Measurements from ENCODE around the gene EDIL3. TPM values are rescaled to one million over a fixed set of nuclear protein-coding genes. Genes with fewer than 3 reads are reported as not detected.

Gene EDIL3
- total and polyA plus RNA-seq, 2 donors (not counting 1 experiment from before 2014, with no cell fraction given) = 12.1 to 149 TPM

DNA sequence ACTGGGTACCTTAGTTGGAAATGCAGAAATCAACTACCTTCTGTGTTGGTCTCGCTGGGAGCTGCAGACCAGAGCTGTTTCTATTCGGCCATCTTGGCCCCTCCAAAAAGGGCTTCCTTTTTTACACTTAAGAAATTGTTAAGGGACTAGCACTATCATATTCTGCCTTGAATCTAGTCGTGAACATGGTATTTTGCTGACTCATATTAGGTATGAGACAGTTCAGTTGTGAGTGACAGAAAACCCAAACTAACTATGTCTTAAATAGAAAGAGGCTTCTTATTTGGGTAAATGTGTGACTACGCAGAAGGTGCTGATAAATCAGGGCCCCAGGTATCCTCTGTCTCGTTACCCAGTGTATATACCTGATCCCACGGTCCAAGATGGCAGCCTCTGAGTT is 298.2 kb downstream of the EDIL3 start:
- no peak for TF ChIP-seq EZH2 (IDR thresholded peaks at IDR 0.05; ENCODE audit: low read length, missing control alignments)
- TF ChIP-seq, protein P1, sequence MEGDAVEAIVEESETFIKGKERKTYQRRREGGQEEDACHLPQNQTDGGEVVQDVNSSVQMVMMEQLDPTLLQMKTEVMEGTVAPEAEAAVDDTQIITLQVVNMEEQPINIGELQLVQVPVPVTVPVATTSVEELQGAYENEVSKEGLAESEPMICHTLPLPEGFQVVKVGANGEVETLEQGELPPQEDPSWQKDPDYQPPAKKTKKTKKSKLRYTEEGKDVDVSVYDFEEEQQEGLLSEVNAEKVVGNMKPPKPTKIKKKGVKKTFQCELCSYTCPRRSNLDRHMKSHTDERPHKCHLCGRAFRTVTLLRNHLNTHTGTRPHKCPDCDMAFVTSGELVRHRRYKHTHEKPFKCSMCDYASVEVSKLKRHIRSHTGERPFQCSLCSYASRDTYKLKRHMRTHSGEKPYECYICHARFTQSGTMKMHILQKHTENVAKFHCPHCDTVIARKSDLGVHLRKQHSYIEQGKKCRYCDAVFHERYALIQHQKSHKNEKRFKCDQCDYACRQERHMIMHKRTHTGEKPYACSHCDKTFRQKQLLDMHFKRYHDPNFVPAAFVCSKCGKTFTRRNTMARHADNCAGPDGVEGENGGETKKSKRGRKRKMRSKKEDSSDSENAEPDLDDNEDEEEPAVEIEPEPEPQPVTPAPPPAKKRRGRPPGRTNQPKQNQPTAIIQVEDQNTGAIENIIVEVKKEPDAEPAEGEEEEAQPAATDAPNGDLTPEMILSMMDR (conservative IDR thresholded peaks at IDR 0.05 in 1 of 2, IDR thresholded peaks at IDR 0.05 in 1 of 2; ENCODE audit: low read depth in 1 of 2, low read length in 2 of 2) = no peak
- H3K79me2 ChIP-seq (ENCODE audit: control insufficient read depth, insufficient read depth, low read length) = no peaks in the 10 kb centered on the region
- no peaks in the 10 kb centered on the region for H3K4me1 ChIP-seq (ENCODE audit: control insufficient read depth, extremely low read depth, insufficient read depth, low read length)
- no peaks in the 10 kb centered on the region for H3K9me3 ChIP-seq (ENCODE audit: control insufficient read depth, insufficient read depth, low read depth, low read length)
- no peak overlapping the region for H3K9ac ChIP-seq (ENCODE audit: insufficient read depth, low read length)
- no peak overlapping the region for H3K27ac ChIP-seq (ENCODE audit: insufficient read depth, low read length)
- no peak overlapping the region for H3K4me2 ChIP-seq (ENCODE audit: extremely low read depth, insufficient read depth, low read length)
- H3K4me3 ChIP-seq (replicated peaks in 1 of 4; ENCODE audit: control extremely low read depth in 1 of 4, insufficient read depth in 1 of 4, low read depth in 3 of 4, low read length in 4 of 4) = no peak overlapping the region
- no peaks in the 10 kb centered on the region for H3K27me3 ChIP-seq (ENCODE audit: control insufficient read depth, insufficient read depth, low read length)
- H2AFZ ChIP-seq (ENCODE audit: low read length) = no peak overlapping the region
- no peaks in the 10 kb centered on the region for H3K36me3 ChIP-seq (ENCODE audit: control insufficient read depth, insufficient read depth, low read length)
- DNase-seq (ENCODE audit: low read depth in 2 of 2) = peak in 1 of 2 donors; percentile 15
- H4K20me1 ChIP-seq (ENCODE audit: control insufficient read depth, extremely low read depth, insufficient read depth, low read length) = no peaks in the 10 kb centered on the region

DNA sequence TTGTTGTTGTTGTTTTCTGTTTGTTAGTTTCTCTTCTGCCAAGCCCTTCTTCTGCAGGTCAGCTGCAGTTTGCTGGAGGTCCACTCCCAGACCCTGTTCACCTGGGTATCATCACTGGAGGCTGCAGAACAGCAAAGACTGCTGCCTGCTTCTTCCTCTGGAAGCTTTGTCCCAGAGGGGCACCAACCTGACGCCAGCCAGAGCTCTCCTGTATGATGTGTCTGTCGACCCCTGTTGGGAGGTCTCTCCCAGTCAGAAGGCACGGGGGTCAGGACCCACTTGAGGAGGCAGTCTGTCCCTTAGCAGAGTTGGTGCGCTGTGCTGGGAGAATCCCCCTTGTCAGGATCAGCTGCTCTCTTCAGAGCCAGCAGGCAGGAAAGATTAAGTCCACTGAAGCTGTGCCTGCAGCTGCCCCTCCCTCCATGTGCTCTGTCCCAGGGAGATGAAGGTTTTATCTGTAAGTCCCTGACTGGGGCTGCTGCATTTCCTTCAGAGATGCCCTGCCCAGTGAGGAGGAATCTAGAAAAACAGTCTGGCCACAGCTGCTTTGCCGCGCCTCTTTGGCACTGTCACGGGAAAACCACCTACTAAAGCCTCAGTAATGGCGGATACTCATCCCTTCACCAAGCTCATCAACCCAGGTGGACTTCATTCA is 299.2 kb downstream of the EDIL3 start:
- Histone ChIP-seq H4K20me1 (ENCODE audit: control insufficient read depth, extremely low read depth, insufficient read depth, low read length) (no peaks in the 10 kb centered on the region), H3K9ac (ENCODE audit: insufficient read depth, low read length) (no peak overlapping the region), H3K36me3 (ENCODE audit: control insufficient read depth, insufficient read depth, low read length) (no peaks in the 10 kb centered on the region), H3K79me2 (ENCODE audit: control insufficient read depth, insufficient read depth, low read length) (no peaks in the 10 kb centered on the region), H3K4me2 (ENCODE audit: extremely low read depth, insufficient read depth, low read length) (no peak overlapping the region), H2AFZ (ENCODE audit: low read length) (no peak overlapping the region), H3K4me1 (ENCODE audit: control insufficient read depth, extremely low read depth, insufficient read depth, low read length) (no peaks in the 10 kb centered on the region), H3K4me3 (replicated peaks in 1 of 4; ENCODE audit: control extremely low read depth in 1 of 4, insufficient read depth in 1 of 4, low read depth in 3 of 4, low read length in 4 of 4) (no peak overlapping the region), H3K27ac (ENCODE audit: insufficient read depth, low read length) (no peak overlapping the region), H3K27me3 (ENCODE audit: control insufficient read depth, insufficient read depth, low read length) (no peaks in the 10 kb centered on the region), H3K9me3 (ENCODE audit: control insufficient read depth, insufficient read depth, low read depth, low read length) (no peaks in the 10 kb centered on the region)
- DNase-seq (ENCODE audit: low read depth in 2 of 2) = no peak
- TF ChIP-seq EZH2 (IDR thresholded peaks at IDR 0.05; ENCODE audit: low read length, missing control alignments) = no peak
- TF ChIP-seq, protein P1 (conservative IDR thresholded peaks at IDR 0.05 in 1 of 2, IDR thresholded peaks at IDR 0.05 in 1 of 2; ENCODE audit: low read depth in 1 of 2, low read length in 2 of 2) = no peak

DNA sequence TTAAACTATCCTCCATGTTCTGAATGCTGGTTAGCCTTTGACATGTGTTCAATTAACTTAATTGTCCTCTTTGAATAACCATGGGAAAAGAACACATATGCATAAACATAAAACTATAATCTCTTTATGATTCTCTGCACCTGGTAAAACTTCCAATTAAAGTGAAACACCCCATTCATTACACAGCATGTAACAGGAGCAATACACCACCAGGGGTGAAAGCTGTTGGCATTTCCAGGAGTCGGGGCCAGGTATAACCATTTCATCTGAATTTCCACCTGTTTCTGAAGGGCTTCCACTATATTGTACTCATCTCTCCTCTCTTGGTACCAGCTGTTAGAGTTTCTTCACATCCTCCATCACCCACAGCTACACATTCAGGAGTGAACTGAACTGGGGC is 303.8 kb downstream of the EDIL3 start:
- no peak overlapping the region for H3K4me3 ChIP-seq (replicated peaks in 1 of 4; ENCODE audit: control extremely low read depth in 1 of 4, insufficient read depth in 1 of 4, low read depth in 3 of 4, low read length in 4 of 4)
- no peaks in the 10 kb centered on the region for H3K36me3 ChIP-seq (ENCODE audit: control insufficient read depth, insufficient read depth, low read length)
- no peaks in the 10 kb centered on the region for H3K27me3 ChIP-seq (ENCODE audit: control insufficient read depth, insufficient read depth, low read length)
- no peak overlapping the region for H2AFZ ChIP-seq (ENCODE audit: low read length)
- no peak overlapping the region for H3K4me2 ChIP-seq (ENCODE audit: extremely low read depth, insufficient read depth, low read length)
- H3K27ac ChIP-seq (ENCODE audit: insufficient read depth, low read length) = no peak overlapping the region
- no peak overlapping the region for H3K9ac ChIP-seq (ENCODE audit: insufficient read depth, low read length)
- no peaks in the 10 kb centered on the region for H4K20me1 ChIP-seq (ENCODE audit: control insufficient read depth, extremely low read depth, insufficient read depth, low read length)
- H3K4me1 ChIP-seq (ENCODE audit: control insufficient read depth, extremely low read depth, insufficient read depth, low read length) = no peaks in the 10 kb centered on the region
- TF ChIP-seq EZH2 (IDR thresholded peaks at IDR 0.05; ENCODE audit: low read length, missing control alignments) = no peak
- TF ChIP-seq, protein P1 (conservative IDR thresholded peaks at IDR 0.05 in 1 of 2, IDR thresholded peaks at IDR 0.05 in 1 of 2; ENCODE audit: low read depth in 1 of 2, low read length in 2 of 2) = no peak
- no peak for DNase-seq (ENCODE audit: low read depth in 2 of 2)
- H3K9me3 ChIP-seq (ENCODE audit: control insufficient read depth, insufficient read depth, low read depth, low read length) = no peaks in the 10 kb centered on the region
- H3K79me2 ChIP-seq (ENCODE audit: control insufficient read depth, insufficient read depth, low read length) = no peaks in the 10 kb centered on the region

Data from fibroblast of lung (primary cell).